ENCODE measurements around the gene WIPF1. TPM values are rescaled to one million over a fixed set of nuclear protein-coding genes. Genes with fewer than 3 reads are reported as not detected.
A peak's percentile ranks its signal among the peaks of the same experiment; 100 is the strongest.

WIPF1 gene
- total RNA-seq, 3 donors from 2014 or later (not counting 1 experiment from before 2014, with no cell fraction given): 508 to 640 (median 555) TPM

- Mint-ChIP-seq H3K27me3 (ENCODE audit: low read depth in 2 of 2) (no peaks in the 10 kb centered on the region), H3K4me3 (no peak overlapping the region), H3K36me3 (no peaks in the 10 kb centered on the region), H3K9me3 (no peaks in the 10 kb centered on the region), H3K4me1 (peaks cover 5 to 7% of the 10 kb centered on the region in 2 donors), H3K27ac (no peak overlapping the region)
- Histone ChIP-seq H3K4me1 (ENCODE audit: control insufficient read depth, insufficient read depth, low read length) (no peaks in the 10 kb centered on the region), H3K27me3 (ENCODE audit: control insufficient read depth, insufficient read depth, low read length) (no peaks in the 10 kb centered on the region), H3K4me3 (ENCODE audit: low read length) (no peak overlapping the region), H3K27ac (ENCODE audit: low read length) (no peak overlapping the region), H3K9me3 (ENCODE audit: control insufficient read depth, insufficient read depth, low read length) (no peaks in the 10 kb centered on the region), H3K36me3 (ENCODE audit: control insufficient read depth, insufficient read depth, low read length) (no peaks in the 10 kb centered on the region)
- TF ChIP-seq, protein P1, sequence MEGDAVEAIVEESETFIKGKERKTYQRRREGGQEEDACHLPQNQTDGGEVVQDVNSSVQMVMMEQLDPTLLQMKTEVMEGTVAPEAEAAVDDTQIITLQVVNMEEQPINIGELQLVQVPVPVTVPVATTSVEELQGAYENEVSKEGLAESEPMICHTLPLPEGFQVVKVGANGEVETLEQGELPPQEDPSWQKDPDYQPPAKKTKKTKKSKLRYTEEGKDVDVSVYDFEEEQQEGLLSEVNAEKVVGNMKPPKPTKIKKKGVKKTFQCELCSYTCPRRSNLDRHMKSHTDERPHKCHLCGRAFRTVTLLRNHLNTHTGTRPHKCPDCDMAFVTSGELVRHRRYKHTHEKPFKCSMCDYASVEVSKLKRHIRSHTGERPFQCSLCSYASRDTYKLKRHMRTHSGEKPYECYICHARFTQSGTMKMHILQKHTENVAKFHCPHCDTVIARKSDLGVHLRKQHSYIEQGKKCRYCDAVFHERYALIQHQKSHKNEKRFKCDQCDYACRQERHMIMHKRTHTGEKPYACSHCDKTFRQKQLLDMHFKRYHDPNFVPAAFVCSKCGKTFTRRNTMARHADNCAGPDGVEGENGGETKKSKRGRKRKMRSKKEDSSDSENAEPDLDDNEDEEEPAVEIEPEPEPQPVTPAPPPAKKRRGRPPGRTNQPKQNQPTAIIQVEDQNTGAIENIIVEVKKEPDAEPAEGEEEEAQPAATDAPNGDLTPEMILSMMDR (IDR thresholded peaks at IDR 0.05): no peak
- DNase-seq: no peak
- intact Hi-C loops (cut with micrococcal nuclease): no loop called here
- no peak for ATAC-seq
- WGBS (ENCODE audit: insufficient coverage): 95% methylated on average over 5 of the region's 6 CpGs
Measured at GRCh38 chr2:174643356-174643755, 45.8 kb upstream of the WIPF1 start.

DNA sequence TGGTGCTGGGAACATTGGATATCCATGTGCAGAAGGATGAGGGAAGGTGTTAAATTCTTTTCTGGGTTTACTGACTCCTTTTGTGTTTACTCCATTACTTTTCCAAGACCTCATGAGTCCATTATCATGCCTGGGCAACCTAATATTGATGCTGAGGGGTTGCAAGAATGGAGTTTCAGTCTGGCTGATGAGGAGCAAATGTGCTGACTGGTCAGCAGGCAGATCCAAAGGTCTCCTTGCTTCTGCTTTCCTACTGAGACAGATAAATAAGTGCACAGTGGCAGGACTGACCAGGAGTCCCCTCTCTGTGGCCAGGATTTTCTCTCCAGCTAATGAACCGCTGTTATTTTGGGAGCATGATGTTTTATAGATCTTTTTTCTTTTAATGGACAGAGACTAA is 43.6 kb upstream of the WIPF1 start:
- WGBS (ENCODE audit: insufficient coverage): 100% methylated on average over 1 of the region's 1 CpG
- Mint-ChIP-seq H3K27me3 (ENCODE audit: low read depth in 2 of 2) (no peaks in the 10 kb centered on the region), H3K36me3 (no peaks in the 10 kb centered on the region), H3K27ac (no peak overlapping the region), H3K4me3 (no peak overlapping the region), H3K4me1 (peaks cover 5 to 7% of the 10 kb centered on the region in 2 donors), H3K9me3 (no peaks in the 10 kb centered on the region)
- no peak for DNase-seq
- Histone ChIP-seq H3K27me3 (ENCODE audit: control insufficient read depth, insufficient read depth, low read length) (no peaks in the 10 kb centered on the region), H3K4me3 (ENCODE audit: low read length) (no peak overlapping the region), H3K36me3 (ENCODE audit: control insufficient read depth, insufficient read depth, low read length) (no peaks in the 10 kb centered on the region), H3K27ac (ENCODE audit: low read length) (no peak overlapping the region), H3K4me1 (ENCODE audit: control insufficient read depth, insufficient read depth, low read length) (no peaks in the 10 kb centered on the region), H3K9me3 (ENCODE audit: control insufficient read depth, insufficient read depth, low read length) (no peaks in the 10 kb centered on the region)
- TF ChIP-seq, protein P1 (IDR thresholded peaks at IDR 0.05): no peak
- intact Hi-C loops (cut with micrococcal nuclease): no loop called here
- ATAC-seq: no peak

- Histone ChIP-seq H3K9me3 (ENCODE audit: control insufficient read depth, insufficient read depth, low read length) (no peaks in the 10 kb centered on the region), H3K4me3 (ENCODE audit: low read length) (no peak overlapping the region), H3K27ac (ENCODE audit: low read length) (no peak overlapping the region), H3K27me3 (ENCODE audit: control insufficient read depth, insufficient read depth, low read length) (no peaks in the 10 kb centered on the region), H3K4me1 (ENCODE audit: control insufficient read depth, insufficient read depth, low read length) (peaks cover 26% of the 10 kb centered on the region), H3K36me3 (ENCODE audit: control insufficient read depth, insufficient read depth, low read length) (no peaks in the 10 kb centered on the region)
- WGBS (ENCODE audit: insufficient coverage): 100% methylated on average over 1 of the region's 1 CpG
- ATAC-seq (no peak), DNase-seq (peak in 1 of 2 donors; percentile 34)
- intact Hi-C loops (cut with micrococcal nuclease): no loop called here
- H3K36me3 Mint-ChIP-seq: no peaks in the 10 kb centered on the region
- H3K4me3 Mint-ChIP-seq: no peak overlapping the region
- H3K4me1 Mint-ChIP-seq: peaks cover 42 to 46% of the 10 kb centered on the region in 2 donors
- H3K9me3 Mint-ChIP-seq: no peaks in the 10 kb centered on the region
- no peaks in the 10 kb centered on the region for H3K27me3 Mint-ChIP-seq (ENCODE audit: low read depth in 2 of 2)
- TF ChIP-seq, protein P1 (IDR thresholded peaks at IDR 0.05): no peak
- H3K27ac Mint-ChIP-seq: peak overlapping the region in 1 of 2 donors; percentile 98
Measured at GRCh38 chr2:174636987-174637386, 39.4 kb upstream of the WIPF1 start.

GRCh38 chr2:174635776-174636404 is 38.3 kb upstream of the WIPF1 start:
- Histone ChIP-seq H3K4me3 (ENCODE audit: low read length) (no peak overlapping the region), H3K36me3 (ENCODE audit: control insufficient read depth, insufficient read depth, low read length) (peaks cover 2% of the 10 kb centered on the region), H3K27me3 (ENCODE audit: control insufficient read depth, insufficient read depth, low read length) (no peaks in the 10 kb centered on the region), H3K27ac (ENCODE audit: low read length) (peak overlapping the region; percentile 83), H3K4me1 (ENCODE audit: control insufficient read depth, insufficient read depth, low read length) (peaks cover 30% of the 10 kb centered on the region), H3K9me3 (ENCODE audit: control insufficient read depth, insufficient read depth, low read length) (no peaks in the 10 kb centered on the region)
- Mint-ChIP-seq H3K36me3 (no peaks in the 10 kb centered on the region), H3K4me3 (peak overlapping the region; percentile 98), H3K4me1 (peaks cover 53 to 57% of the 10 kb centered on the region in 2 donors), H3K9me3 (no peaks in the 10 kb centered on the region), H3K27ac (peak overlapping the region; percentile 95 to 98), H3K27me3 (ENCODE audit: low read depth in 2 of 2) (no peaks in the 10 kb centered on the region)
- TF ChIP-seq, protein P1 (IDR thresholded peaks at IDR 0.05): no peak
- no peak for ATAC-seq
- DNase-seq: peak in 1 of 2 donors; percentile 39
- intact Hi-C loops (cut with micrococcal nuclease): loop anchor here (2.0 kb wide), 2 partner anchors 39 to 47 kb away; partner anchors contain the start of gene WIPF1
- WGBS (ENCODE audit: insufficient coverage): 65% methylated on average over 2 of the region's 3 CpGs
